Muscle of back (tissue), 11 donors: ENCODE measurements around the gene COL16A1. TPM values are rescaled to one million over a fixed set of nuclear protein-coding genes. Genes with fewer than 3 reads are reported as not detected.
A peak's percentile ranks its signal among the peaks of the same experiment; 100 is the strongest.

Experiments
- DNase-seq, 3 donors: peaks; one replicate each; pipeline versions ENCODE4 v3.0.0 to v3.0.0-alpha.2; 2013
- polyA plus RNA-seq, 10 donors: library from polyadenylated mRNA; unstranded; fragments of 120-200 nt; gene quantifications; one replicate each; pipeline ENCODE4 v1.2.1, GENCODE V29; 2013; ENCODE audit not compliant: insufficient read length in 10 of 10

Gene COL16A1
- polyA plus RNA-seq, 10 donors = 94.7 to 237 (median 139) TPM

- DNase-seq = no peak
Observed at GRCh38 chr1:31689379-31689778, 14.4 kb downstream of the COL16A1 start.

DNA sequence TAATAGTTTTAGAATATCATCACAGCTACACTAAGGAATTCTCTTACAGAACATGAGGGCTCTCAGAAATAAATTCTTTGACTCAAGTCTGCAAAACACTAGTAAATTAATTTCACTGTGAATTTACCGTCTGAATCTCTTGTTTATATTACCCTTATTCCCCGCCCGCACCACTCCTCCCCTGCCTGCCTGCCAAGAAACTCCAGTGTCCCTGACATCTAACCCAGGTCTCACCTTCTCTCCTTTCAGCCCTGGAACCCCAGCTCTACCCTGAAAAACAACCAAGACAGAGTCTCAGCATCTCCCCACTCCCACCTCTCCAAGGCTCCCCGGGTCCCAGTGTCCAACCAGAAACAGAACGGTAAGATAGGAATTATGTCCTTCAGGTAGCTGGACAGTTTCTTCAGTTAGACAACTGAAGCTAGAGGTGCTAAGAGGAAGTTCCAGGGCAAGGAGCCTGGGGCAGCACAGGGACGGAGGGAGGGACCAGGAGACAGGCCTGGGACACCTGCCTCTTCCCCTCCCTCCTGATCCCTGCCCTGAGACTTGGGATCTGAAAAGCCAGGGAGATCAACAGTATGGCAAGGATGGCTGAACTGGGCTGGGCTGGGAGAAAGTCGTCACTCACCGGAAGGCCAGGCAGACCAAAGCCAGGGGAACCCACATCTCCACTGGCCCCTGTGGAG is 15.4 kb downstream of the COL16A1 start:
- no peak for DNase-seq

DNA sequence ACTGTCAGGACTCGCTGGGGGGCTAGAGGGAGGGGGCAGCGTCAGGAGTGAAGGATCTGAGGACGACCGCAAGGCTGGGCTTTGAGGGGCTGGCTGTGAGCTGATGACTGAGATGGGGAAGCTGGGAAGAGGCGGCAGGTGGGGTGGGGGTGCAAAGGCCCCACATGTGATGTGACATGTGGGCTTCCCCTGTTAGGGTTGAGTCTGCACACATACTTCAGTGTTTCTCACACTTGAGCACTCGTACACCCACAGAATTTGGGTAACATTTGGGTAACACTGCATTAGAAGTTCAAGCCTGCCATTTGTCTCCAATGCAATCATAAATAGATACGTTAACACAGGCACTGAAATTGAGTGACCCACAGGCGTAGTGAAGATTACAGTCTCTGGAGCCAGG is 16.2 kb downstream of the COL16A1 start:
- DNase-seq = no peak

GRCh38 chr1:31685795-31686194 is 18.0 kb downstream of the COL16A1 start:
- no peak for DNase-seq

DNA sequence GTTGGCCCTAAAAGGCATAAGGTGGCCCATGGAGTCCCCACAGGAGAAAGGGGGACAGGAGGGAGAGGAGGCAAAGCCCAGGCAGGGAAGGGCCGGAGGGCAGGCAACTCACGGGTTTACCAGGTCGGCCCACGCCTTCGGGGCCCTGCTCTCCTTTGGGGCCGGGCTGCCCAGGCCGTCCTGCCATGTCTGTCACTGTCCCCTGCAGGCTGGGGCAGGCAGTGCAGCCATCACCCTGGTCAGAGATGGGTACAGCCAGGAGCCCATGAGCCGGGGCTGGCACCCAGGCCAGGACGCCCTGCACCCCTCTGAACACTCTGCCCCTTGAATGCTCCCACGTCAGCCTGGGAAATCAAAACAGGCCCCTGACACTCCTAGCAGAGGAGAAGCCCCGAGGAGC is 19.8 kb downstream of the COL16A1 start:
- DNase-seq = no peak

DNA sequence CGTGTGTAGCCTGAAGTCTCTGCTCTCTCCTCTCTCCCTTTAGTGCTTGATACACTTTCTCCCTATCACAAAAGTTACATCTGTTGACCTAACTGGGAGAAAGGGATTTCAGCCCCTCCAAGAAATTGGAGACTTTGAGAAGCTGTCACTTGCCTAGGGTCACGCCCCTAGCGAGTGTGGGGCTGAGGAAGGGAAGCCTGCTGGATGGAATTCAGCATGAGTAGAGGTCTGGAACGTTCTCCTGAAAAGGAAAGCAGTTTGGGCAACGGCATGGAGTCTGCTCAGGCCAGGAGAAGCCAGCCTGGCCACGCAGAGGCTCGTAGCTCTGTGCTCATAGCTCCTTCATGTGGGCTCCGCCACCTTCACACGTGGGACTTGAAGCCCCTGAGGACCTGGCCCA is 22.4 kb downstream of the COL16A1 start:
- DNase-seq = peak in 1 of 3 donors; percentile 57

GRCh38 chr1:31679676-31680230 is 24.1 kb downstream of the COL16A1 start:
- DNase-seq = no peak

DNA sequence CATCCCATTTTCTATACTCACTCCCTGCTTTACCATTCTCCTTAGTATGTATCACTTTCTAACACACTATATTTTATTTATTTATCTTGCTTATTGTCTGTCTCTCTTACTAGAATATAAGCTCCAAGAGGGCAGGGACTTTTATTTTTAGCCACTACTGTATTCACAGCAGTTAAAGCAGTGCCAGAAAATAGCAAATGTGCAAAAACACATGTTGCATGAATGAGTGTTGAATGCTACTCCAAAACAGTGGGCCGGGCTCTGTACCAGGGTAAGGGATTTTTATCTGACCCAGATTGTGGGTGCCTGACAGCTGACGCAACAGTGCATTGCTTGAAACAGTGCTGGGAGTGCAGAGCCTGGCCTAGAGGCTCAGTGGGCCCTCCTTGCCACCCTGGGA is 24.7 kb downstream of the COL16A1 start:
- no peak for DNase-seq

GRCh38 chr1:31678681-31679080 is 25.1 kb downstream of the COL16A1 start:
- no peak for DNase-seq

DNA sequence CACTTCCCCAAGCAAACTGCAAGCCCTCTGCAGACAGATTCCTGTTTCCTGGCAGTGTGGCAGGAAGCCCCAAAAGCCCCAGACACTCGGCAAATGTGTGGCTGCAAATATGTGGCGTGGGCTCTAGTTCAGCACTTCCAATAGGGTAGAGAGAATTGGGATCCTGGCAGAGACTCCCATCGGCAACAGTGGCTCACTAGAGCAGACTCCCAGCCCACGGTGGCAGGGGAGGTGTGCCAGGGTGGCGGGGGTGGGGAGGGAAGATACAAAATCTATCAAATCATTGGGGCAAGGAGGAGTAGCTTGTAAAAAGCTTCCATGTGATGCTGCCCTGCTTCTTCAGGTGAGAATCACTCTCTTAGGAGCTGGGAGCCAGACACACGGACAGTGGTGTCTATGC is 25.9 kb downstream of the COL16A1 start:
- no peak for DNase-seq

DNA sequence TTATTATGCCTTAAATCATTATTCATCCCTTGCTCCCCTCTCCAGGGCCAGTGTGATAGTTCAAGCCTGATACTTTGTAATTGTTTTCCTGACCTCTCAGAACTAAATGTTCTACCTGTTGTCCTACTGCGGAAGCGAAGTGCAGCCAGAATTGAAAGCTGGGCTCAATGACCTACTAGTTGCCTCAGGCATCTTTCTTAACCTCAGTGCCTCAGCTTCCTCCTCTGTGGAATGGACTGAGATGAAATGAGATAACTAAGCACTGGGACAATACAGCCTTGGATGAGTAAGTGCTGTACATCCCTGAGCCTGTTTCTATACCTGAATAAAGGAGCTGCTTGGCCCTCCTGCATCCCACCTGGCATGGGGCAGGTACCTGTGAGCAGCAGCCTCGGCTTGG is 26.4 kb downstream of the COL16A1 start:
- DNase-seq = no peak

DNA sequence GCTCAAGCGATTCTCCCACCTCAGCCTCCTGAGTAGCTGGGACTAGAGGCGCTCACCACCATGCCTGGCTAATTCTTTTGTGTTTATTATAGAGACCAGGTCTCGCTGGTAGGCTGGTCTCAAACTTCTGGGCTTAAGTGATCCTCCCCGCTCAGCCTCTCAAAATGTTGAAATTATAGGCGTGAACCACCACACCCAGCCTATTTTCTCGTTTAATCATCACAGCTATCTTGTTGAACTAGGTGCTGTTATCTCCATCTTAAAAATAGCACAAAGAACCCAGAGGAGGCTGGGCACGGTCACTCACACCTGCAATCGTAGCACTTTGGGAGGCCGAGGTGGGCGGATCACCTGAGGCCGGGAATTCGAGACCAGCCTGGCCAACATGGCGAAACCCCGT is 28.1 kb downstream of the COL16A1 start:
- DNase-seq = no peak

- DNase-seq = no peak
Observed at GRCh38 chr1:31675161-31675560, 28.7 kb downstream of the COL16A1 start.

- DNase-seq = peak in 1 of 3 donors; percentile 46
Observed at GRCh38 chr1:31674626-31675025, 29.2 kb downstream of the COL16A1 start.

DNA sequence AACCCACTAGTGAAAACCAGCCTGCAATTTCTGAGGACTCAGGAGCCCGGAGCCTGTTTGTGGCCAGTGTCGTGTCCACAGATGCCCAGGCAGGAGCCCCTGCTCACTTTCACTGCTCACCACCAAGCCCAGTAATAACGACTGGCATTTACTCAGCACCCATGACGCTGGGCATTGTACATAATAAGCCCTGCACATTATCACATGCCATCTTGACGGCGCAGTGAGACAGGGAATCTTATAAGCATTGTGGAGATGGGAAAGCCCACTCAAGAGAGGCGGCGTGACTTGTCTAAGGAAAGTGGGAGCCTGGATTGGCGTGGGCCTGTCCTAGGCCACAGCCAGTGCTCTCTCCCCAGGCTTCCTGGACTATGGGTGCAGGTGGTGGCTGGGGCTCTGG is 30.4 kb downstream of the COL16A1 start:
- DNase-seq = no peak

GRCh38 chr1:31672986-31673385 is 30.8 kb downstream of the COL16A1 start:
- peak in 2 of 3 donors; percentile 51 to 66 for DNase-seq

- DNase-seq = no peak
Observed at GRCh38 chr1:31671561-31672201, 32.1 kb downstream of the COL16A1 start.

DNA sequence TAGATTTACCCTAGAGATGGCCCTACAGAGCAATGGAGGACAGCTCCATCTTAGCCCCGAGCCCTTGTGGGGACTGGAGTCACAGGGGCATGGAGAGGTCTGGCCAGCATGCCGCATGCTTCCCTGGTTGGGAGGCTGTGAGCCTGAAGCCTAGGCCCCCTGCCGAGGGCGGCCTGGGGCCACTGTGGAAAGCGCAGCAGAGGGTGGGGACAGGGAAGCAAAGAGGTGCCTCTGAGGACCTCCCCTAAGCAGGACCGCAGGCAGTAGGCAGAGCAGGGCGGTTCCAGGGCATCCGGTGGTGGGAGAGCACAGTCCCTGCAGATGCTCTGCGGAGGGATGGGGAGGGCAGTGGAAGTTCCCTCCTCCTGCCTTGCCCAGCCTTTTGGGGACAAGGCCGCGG is 32.7 kb downstream of the COL16A1 start:
- no peak for DNase-seq

DNA sequence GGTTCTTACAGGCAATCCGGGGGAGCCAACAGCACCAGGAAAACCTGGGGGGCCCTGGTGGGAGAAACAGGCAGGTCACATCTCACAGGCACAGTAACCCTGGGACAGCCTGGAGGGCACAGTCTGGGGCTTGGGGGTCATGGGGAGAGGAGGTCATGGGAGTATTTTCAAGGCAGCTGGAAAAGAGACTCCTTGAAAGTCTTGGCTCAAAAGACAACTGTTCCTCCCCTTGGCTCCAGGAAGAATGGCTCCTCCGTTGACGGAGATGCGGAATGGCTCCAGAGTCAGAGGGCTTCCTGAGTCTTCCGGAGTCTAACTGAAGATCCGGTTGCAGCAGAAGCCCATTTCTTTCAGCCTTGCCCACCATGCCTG is 33.2 kb downstream of the COL16A1 start:
- peak in 2 of 3 donors; percentile 46 to 64 for DNase-seq

DNA sequence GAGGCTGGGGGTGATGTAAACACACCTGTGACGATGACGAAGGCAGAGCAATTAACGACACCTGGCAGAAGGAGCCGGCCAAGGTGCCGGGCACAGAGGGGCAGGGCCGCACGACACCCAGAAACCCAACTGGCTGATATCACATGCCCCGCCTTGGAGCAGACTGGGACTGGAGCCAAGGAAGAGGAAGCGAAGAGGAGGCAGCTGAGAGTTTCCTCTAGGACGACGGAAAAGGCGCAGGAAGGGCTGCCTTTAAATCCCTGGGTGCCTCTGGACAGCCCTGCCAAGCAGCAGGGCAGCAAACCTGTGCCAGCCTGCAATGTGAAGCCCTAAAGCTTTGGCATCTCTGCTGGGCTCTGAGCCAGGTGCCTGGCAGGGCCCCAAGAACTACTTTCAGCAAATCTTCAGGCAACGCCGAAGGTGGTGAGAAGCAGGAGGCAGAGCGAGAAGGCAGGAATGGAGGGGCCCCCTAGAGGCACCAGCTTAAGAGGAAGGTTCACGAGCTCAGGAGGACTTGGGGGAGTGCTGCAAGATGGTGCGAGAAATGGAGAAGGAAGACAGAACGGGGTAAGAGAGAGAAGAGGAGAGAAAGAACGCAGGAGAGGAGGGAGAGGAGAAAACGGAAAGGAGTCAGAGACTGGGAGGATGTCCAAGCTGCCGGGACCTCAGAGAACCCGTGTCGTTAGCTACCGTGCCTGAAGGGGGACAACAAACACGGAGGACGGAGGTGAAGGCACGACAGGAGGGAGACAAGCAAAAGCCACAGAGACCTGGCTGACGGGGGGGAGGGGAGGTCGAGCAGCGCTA is 33.8 kb downstream of the COL16A1 start:
- peak; percentile 59 to 88 (median 75) for DNase-seq

DNA sequence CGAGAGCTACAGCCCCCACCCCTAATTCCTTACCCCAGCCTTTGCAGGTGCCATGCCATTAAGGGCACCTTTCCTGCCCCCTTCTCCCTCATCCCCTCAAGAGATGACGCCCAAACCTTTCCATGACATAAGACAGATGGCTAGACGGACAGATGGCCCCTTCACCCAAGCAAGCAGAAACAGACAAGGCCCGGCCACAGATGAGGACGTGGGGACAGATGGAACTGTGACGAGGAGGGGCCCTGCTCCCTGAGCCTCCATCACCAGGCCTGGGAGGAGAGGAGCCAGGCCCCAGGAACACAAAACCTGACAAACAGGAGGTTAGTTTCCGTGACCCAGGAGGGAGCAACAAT is 34.4 kb downstream of the COL16A1 start:
- no peak for DNase-seq

GRCh38 chr1:31668303-31668883 is 35.4 kb downstream of the COL16A1 start:
- no peak for DNase-seq
